Immature natural killer cell (primary cell): ENCODE measurements around the gene LRP11. TPM values are rescaled to one million over a fixed set of nuclear protein-coding genes. Genes with fewer than 3 reads are reported as not detected.
"Not testable (repeated sequence)": the region's sequence is repeated elsewhere in the genome, so short reads cannot be mapped to it uniquely, and the experiment has no call there.

ENCODE experiments used
- DNase-seq, 3 donors: peaks; one replicate each; pipeline ENCODE4 v3.0.0; 2022; ENCODE audit warnings: mixed read lengths in 1 of 3
- H3K27ac Mint-ChIP-seq, 6 donors: one replicate each; pipeline ENCODE4 v1.8.0; 2020; ENCODE audit warnings: mixed read lengths in 6 of 6, mild to moderate bottlenecking in 5 of 6, inconsistent platforms in 4 of 6, moderate library complexity in 3 of 6
- H3K27me3 Mint-ChIP-seq, 3 donors: one replicate each; pipeline ENCODE4 v1.8.0; 2020 to 2021; ENCODE audit warnings: low read depth in 3 of 3, mild to moderate bottlenecking in 3 of 3, mixed read lengths in 3 of 3, moderate library complexity in 3 of 3, inconsistent platforms in 1 of 3
- H3K36me3 Mint-ChIP-seq, 3 donors: one replicate each; pipeline ENCODE4 v1.8.0; 2020; ENCODE audit warnings: mixed read lengths in 3 of 3, inconsistent platforms in 2 of 3, mild to moderate bottlenecking in 2 of 3
- H3K4me1 Mint-ChIP-seq, 2 donors: one replicate each; pipeline ENCODE4 v1.8.0; 2020; ENCODE audit warnings: inconsistent platforms in 2 of 2, mild to moderate bottlenecking in 2 of 2, mixed read lengths in 2 of 2, moderate library complexity in 1 of 2
- H3K4me3 Mint-ChIP-seq, 5 donors: one replicate each; pipeline ENCODE4 v1.8.0; 2020; ENCODE audit warnings: mild to moderate bottlenecking in 5 of 5, mixed read lengths in 5 of 5, inconsistent platforms in 3 of 5, moderate library complexity in 3 of 5
- H3K9me3 Mint-ChIP-seq, 6 donors: one replicate each; pipeline ENCODE4 v1.8.0; 2020; ENCODE audit warnings: mild to moderate bottlenecking in 6 of 6, mixed read lengths in 6 of 6, inconsistent platforms in 4 of 6, moderate library complexity in 3 of 6
- polyA plus RNA-seq, 3 donors: library from polyadenylated mRNA; unstranded; fragments of 300-500 nt; fragmentation: Illumina TruSeq; gene quantifications; one replicate each; pipeline ENCODE4 v1.2.3, GENCODE V29; 2021

LRP11 gene
- polyA plus RNA-seq, 3 donors from 2014 or later: 0.34 to 0.73 TPM; not detected in 1

DNA sequence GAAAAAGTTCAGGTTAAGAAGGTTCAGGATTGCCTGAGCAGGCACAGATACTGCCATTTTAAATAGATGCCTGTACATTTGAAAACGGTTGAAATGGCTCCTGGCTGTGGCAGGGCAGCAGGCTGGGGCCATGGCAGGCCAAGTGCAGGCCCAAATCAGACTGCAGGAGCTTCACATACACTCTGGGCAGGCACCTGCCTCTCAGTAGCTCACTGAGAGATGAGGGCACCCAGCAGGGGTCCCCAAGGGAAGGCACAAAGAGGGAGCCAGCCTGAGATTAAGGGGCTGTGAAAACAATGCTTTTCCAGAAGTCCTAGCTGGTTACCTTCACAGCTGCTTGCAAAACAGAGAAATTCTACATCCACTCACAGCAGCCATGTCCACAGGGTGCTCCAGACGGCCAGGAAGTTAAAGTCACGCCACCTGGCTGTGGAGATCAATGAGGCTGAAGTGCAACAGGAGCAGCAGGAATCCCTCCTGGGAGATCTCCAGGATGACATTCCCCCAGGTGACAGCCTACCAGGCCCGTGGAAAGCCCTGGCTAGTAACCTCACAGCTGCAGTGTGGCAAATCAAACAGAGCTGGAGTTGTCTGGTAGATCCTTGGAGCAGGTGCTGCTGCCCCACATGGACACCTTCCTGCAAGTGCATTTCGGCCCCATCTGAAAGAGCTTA, 39.9 kb upstream of the LRP11 start:
- no peak overlapping the region for H3K4me3 Mint-ChIP-seq
- peaks cover 5 to 7% (median 6%) of the 10 kb centered on the region in 3 donors for H3K27me3 Mint-ChIP-seq
- H3K36me3 Mint-ChIP-seq: peaks cover 4 to 5% (median 4%) of the 10 kb centered on the region in 3 donors
- H3K27ac Mint-ChIP-seq: no peak overlapping the region
- H3K4me1 Mint-ChIP-seq: no peaks in the 10 kb centered on the region
- peaks cover 0 to 8% (median 2%) of the 10 kb centered on the region in 6 donors for H3K9me3 Mint-ChIP-seq
- DNase-seq: no peak

GRCh38 chr6:149901444-149902140, 37.4 kb upstream of the LRP11 start:
- H3K4me3 Mint-ChIP-seq: no peak overlapping the region
- no peaks in the 10 kb centered on the region for H3K4me1 Mint-ChIP-seq
- H3K27ac Mint-ChIP-seq: no peak overlapping the region
- no peak for DNase-seq
- H3K27me3 Mint-ChIP-seq: peaks cover 4 to 7% (median 5%) of the 10 kb centered on the region in 3 donors
- H3K36me3 Mint-ChIP-seq: no peaks in the 10 kb centered on the region
- H3K9me3 Mint-ChIP-seq: no peaks in the 10 kb centered on the region

DNA sequence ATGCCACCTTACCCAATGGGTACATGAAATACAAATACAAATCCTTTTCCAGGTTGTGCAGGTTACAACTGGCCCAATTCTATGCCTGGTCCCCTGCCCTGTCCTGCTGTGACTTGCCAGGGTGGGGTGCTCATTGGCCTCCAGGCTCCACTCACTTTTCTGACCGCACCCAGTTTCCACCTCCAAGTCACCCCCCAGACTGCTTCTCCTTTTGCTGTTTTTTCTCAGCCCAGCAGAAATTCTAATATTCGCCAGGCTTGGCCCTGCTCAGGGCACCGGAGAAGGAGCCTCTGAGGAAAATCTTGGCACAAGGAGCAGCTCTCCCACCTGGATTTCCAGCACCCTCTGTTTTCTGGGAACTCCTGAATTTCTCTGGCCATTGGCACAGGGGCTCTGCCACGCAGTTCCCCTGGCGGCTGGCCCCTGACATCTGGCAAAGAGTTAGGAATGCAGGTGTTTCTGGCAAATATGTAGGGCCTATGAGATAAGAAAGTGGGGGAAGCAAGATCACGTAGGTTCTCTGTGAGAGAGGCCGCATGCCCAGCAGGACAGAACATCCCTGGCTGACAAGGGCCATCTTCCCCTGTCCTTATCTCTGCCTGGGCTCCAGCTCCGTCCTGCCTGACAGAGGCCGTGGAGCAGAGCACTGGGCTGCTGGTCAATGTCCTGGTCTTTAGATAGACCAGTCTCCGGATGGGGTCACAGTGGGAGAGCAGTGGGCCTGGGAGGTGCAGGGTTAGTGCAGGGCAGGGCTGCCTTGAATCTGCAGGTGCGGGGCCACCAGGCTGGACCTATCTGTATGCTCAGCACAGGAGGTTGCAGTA, 36.7 kb upstream of the LRP11 start:
- Mint-ChIP-seq H3K27ac (no peak overlapping the region), H3K36me3 (no peaks in the 10 kb centered on the region), H3K4me3 (no peak overlapping the region), H3K9me3 (no peaks in the 10 kb centered on the region), H3K27me3 (peaks cover 2 to 6% (median 5%) of the 10 kb centered on the region in 3 donors), H3K4me1 (no peaks in the 10 kb centered on the region)
- DNase-seq: no peak

DNA sequence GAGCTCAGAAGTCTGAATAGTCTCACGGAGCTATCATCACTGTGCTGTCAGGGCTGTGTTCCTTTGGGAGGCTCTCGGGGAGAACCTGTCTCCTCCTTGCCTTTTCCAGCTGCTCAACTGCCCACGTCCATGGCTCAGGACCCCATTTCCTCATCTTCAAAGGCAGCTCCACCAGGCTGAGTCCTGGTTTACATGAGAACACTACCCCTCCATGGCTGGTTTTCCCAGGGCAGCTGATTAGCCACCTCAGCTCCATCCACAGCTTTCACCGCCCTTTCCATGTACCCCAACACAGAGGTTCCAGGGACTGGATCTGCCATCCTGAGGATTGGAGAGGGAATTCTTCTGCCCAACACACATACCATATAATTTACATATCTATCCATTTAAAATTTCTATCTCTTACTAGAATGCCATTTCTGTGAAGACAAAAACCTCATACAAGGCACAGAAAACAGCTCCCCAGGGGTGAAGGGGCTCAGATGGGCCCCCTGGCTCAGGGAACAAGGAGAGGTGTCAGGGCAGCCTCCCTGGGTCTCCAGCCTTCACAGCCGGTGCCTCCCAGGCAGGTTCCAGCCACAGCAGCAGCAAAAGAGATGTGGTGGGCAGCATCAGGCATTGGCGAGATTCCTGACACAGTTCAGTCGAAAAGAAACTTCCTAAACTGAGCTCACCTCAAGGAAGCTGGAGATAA, 35.9 kb upstream of the LRP11 start:
- Mint-ChIP-seq H3K4me3 (no peak overlapping the region), H3K9me3 (no peaks in the 10 kb centered on the region), H3K4me1 (no peaks in the 10 kb centered on the region), H3K27ac (no peak overlapping the region), H3K36me3 (no peaks in the 10 kb centered on the region), H3K27me3 (peaks cover 2 to 6% (median 5%) of the 10 kb centered on the region in 3 donors)
- DNase-seq: no peak

DNA sequence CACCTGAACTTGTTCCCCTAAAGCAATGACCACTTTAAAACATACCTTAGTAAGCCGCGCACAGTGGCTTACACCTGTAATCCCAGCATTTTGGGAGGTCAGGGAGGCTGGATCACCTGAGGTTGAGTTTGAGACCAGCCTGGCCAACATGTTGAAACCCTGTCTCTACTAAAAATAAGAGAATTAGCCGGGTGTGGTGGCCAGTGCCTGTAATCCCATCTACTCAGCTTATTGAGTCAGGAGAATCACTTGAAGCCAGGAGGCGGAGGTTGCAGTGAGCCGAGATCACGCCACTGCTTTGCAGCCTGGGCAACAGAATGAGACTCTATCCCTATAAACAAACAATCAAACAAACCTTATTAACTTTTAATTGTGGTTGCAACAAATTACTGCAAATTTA, 35.3 kb upstream of the LRP11 start:
- Mint-ChIP-seq H3K4me3 (no peak overlapping the region), H3K4me1 (no peaks in the 10 kb centered on the region), H3K36me3 (no peaks in the 10 kb centered on the region), H3K27ac (no peak overlapping the region), H3K9me3 (no peaks in the 10 kb centered on the region), H3K27me3 (peaks cover 5 to 6% (median 5%) of the 10 kb centered on the region in 3 donors)
- no peak for DNase-seq

DNA sequence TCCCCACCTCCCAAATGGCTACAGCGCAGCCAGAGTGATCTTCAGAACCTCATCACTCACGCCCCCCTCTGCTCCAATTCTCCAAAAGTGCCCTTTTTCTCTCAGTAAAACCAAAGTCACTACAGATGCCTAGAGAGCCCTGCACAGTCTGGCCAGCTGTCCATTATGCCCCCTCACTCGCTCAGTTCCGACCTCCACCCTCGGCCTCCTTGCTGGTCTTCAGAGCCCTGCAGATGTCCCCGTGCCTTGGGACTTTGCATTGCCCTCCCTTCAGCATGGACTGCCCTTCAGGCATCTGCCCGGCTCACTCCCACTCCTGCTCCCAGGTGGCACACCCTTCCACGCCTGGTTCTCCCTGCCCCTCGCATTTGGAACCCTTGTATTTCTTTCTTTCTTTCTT, 34.8 kb upstream of the LRP11 start:
- Mint-ChIP-seq H3K4me3 (no peak overlapping the region), H3K4me1 (no peaks in the 10 kb centered on the region), H3K27ac (no peak overlapping the region), H3K27me3 (peaks cover 5 to 6% (median 5%) of the 10 kb centered on the region in 3 donors), H3K36me3 (no peaks in the 10 kb centered on the region), H3K9me3 (no peaks in the 10 kb centered on the region)
- DNase-seq: no peak

- Mint-ChIP-seq H3K9me3 (no peaks in the 10 kb centered on the region), H3K27ac (no peak within 1 kb of the TSS), H3K36me3 (no peaks in the 10 kb centered on the region), H3K4me1 (no peaks in the 10 kb centered on the region), H3K4me3 (peak within 1 kb of the TSS in 1 of 5 donors; percentile 30), H3K27me3 (peaks cover 5 to 6% (median 5%) of the 10 kb centered on the region in 3 donors)
- no peak for DNase-seq
Measured at GRCh38 chr6:149897855-149898744, 33.9 kb upstream of the LRP11 start, which contains the start of gene RAET1E. TSS of gene RAET1E (minus strand) at chr6:149898113. CDS start at chr6:149890901, 7,212 bp downstream.

DNA sequence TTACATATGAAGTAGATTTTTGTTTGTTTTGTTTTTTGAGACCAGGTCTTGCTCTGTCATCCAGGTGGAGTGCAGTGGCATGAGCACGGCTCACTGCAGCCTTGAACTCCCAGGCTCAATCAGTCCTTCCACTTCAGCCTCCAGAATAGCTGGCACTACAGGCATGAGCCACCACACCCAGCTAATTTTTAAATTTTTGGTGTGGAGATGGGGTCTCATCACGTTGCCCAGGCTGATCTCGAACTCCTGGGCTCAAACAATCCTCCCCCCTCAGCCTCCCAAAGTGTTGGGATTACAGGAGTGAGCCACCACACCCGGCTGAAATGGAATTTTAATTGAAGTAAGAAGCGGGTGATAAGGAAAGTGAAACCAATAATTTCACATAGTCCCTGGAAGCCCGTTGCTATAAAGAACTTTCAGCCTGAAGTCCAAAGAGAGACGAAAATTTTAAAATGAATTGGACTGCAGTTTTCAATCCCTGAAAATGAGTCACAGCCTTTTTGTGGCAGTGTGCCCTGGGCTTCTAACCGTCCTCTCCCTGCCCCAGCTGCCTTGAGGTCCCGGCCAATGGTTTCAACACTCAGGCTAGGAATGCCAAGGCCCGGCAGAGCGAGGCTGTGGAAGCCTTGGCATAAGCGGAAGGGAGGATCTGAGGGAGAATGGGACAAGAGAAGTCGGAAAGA, 33.0 kb upstream of the LRP11 start:
- Mint-ChIP-seq H3K4me1 (no peaks in the 10 kb centered on the region), H3K27me3 (peaks cover 5 to 14% (median 5%) of the 10 kb centered on the region in 3 donors), H3K4me3 (peak overlapping the region in 1 of 5 donors; percentile 30), H3K36me3 (no peaks in the 10 kb centered on the region), H3K27ac (no peak overlapping the region), H3K9me3 (no peaks in the 10 kb centered on the region)
- DNase-seq: no peak

GRCh38 chr6:149896491-149896890, 32.3 kb upstream of the LRP11 start:
- Mint-ChIP-seq H3K4me3 (peak overlapping the region in 1 of 5 donors; percentile 18), H3K27me3 (peaks cover 5 to 14% (median 9%) of the 10 kb centered on the region in 3 donors), H3K36me3 (no peaks in the 10 kb centered on the region), H3K27ac (peak overlapping the region in 1 of 6 donors; percentile 9), H3K9me3 (no peaks in the 10 kb centered on the region), H3K4me1 (no peaks in the 10 kb centered on the region)
- no peak for DNase-seq

DNA sequence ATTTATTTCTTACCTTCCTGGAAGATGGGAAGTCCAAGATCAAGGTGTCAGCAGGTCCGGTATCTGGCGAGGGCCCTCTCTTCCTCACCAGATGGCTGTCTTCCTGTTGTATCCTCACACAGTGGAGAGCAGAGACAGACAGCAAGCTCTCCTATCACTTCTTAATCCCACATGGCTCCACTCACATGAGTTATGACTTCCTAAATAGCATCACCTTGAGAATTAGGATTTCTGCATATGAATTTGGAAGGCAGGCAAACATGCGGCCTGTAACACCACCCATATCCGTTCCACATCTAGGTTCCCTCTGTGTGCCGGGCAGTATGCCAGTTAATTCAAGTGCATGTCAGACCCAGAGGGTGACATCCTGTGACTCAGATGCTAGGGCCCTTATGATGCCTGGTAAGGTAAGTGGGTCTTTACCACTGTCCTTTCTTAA, 31.7 kb upstream of the LRP11 start:
- H3K4me1 Mint-ChIP-seq: no peaks in the 10 kb centered on the region
- DNase-seq: peak in 1 of 3 donors; percentile 9
- no peak overlapping the region for H3K4me3 Mint-ChIP-seq
- no peak overlapping the region for H3K27ac Mint-ChIP-seq
- H3K36me3 Mint-ChIP-seq: no peaks in the 10 kb centered on the region
- no peaks in the 10 kb centered on the region for H3K9me3 Mint-ChIP-seq
- H3K27me3 Mint-ChIP-seq: peaks cover 5 to 18% (median 9%) of the 10 kb centered on the region in 3 donors

DNA sequence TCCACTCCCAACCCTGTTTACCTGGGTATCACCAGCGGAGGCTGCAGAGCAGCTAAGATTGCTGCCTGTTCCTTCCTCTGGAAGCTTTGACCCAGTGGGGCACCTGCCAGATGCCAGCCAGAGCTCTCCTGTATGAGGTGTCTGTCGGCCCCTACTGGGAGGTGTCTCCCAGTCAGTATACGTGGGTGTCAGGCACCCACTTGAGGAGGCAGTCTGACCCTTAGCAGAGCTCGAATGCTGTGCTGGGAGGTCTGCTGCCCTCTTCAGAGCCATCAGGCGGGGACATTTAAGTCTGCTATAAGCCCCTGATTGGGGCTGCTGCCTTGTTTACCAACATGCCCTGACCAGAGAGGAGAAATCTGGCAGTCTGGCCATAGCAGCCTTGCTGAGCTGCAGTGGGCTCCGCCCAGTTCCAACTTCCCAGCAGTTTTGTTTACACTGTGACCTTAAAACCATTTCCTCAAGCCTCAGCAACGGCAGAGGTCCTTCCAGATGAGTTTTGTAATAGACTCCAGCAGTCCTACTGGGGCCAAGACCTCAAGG, 31.0 kb upstream of the LRP11 start:
- no peak overlapping the region for H3K4me3 Mint-ChIP-seq
- H3K9me3 Mint-ChIP-seq: no peaks in the 10 kb centered on the region
- DNase-seq: no peak
- no peaks in the 10 kb centered on the region for H3K4me1 Mint-ChIP-seq
- H3K36me3 Mint-ChIP-seq: no peaks in the 10 kb centered on the region
- H3K27ac Mint-ChIP-seq: no peak overlapping the region
- H3K27me3 Mint-ChIP-seq: peaks cover 5 to 18% (median 7%) of the 10 kb centered on the region in 3 donors

GRCh38 chr6:149891864-149892263, 27.7 kb upstream of the LRP11 start:
- not testable (repeated sequence) for H3K9me3 Mint-ChIP-seq, H3K36me3 Mint-ChIP-seq, DNase-seq, H3K4me3 Mint-ChIP-seq, H3K27ac Mint-ChIP-seq, H3K4me1 Mint-ChIP-seq
- H3K27me3 Mint-ChIP-seq: peaks cover 0 to 15% (median 10%) of the 10 kb centered on the region in 3 donors
